BLaER1 treated with 17β-estradiol and CSF1 and Interleukin-3, amounts not matched to agents 10 nM and 100 nM (cell line): Measurements from ENCODE around the gene RLN3.
A peak's percentile ranks its signal among the peaks of the same experiment; 100 is the strongest.

Experiments
- H3K27ac ChIP-seq, 11 experiments: shearing (Covaris generic); formaldehyde crosslinking; 2 replicates each; pipeline ENCODE4 v1.8.1; 2022
- H3K27me3 ChIP-seq, 11 experiments: shearing (Covaris generic); formaldehyde crosslinking; 2 replicates each; pipeline ENCODE4 v1.8.1; 2022
- H3K36me3 ChIP-seq, 11 experiments: shearing (Covaris generic); formaldehyde crosslinking; 2 replicates each; pipeline ENCODE4 v1.8.1; 2022
- H3K4me1 ChIP-seq, 10 experiments: shearing (Covaris generic); formaldehyde crosslinking; 2 replicates each; pipeline ENCODE4 v1.8.1; 2022
- H3K4me2 ChIP-seq, 11 experiments: shearing (Covaris generic); formaldehyde crosslinking; 2 replicates each; pipeline ENCODE4 v1.8.1; 2022
- H3K4me3 ChIP-seq, 10 experiments: shearing (Covaris generic); formaldehyde crosslinking; 2 replicates each; pipeline ENCODE4 v1.8.1; 2022
- H3K9ac ChIP-seq, 11 experiments: shearing (Covaris generic); formaldehyde crosslinking; 2 replicates each; pipeline ENCODE4 v1.8.1; 2022
- H3K9me3 ChIP-seq, 11 experiments: shearing (Covaris generic); formaldehyde crosslinking; replicated peaks in 1 of 11; 2 replicates each; pipeline ENCODE4 v1.8.1; 2022
- H4K20me1 ChIP-seq, 11 experiments: shearing (Covaris generic); formaldehyde crosslinking; 2 replicates each; pipeline ENCODE4 v1.8.1; 2022
- Cebpa-rat ChIP-seq, 11 experiments: shearing (Covaris generic); IDR thresholded peaks; 2 replicates each; pipeline ENCODE4 v1.8.1; 2022

The RLN3 gene

DNA sequence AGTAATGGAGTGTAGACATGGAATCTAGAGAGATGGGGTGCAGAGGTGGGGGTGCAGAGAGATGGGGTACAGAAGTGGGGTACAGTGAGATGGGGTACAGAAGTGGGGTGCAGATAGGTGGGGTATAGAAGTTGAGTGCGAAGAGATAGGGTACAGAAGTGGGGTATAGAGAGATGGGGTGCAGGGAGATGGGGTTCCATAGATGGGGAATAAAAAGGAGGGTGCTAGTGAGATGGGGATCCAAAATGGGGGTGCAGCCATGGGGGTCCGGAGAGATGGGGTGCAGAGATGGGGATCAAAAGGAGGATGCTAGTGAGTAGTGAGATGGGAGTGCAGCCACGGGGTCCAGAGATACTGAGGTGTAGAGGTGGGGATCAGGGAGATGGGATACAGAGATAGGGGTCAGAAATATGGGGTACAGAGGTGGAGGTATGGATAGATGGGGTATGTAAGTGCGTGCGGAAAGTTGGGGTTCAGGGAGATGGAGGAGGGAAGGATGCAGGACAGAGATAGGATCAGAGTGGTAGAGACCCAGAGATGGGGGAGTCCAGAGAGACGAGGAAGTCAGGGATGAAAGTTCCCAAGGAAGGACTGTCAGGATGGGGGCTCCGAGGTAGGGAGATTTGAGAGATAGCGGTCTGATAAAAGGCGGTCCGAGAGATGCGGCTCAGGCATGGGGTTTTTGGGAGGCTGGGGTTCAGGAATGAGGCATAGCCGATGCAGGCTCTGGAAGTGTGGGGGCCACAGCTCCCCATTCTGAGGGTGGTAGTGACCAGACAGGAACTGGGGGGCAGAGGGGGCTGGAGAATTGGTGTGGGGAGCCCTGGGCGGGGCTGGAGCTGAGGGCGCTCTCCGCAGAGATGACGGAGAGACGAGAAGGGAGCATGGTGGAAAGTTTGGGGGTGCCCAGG, 30.5 kb downstream of the RLN3 start:
- Histone ChIP-seq H3K27me3 (peaks cover 42 to 85% (median 61%) of the 10 kb centered on the region in 11 experiments), H3K9ac (0 out of 22 replicates have a peak overlapping the region, but pooled peaks of 1 of the 11 experiments have one; percentile 26), H3K9me3 (no peaks in the 10 kb centered on the region), H3K36me3 (no peaks in the 10 kb centered on the region), H3K4me2 (peak overlapping the region; percentile 39 to 84 (median 64); a peak in 21 of 22 replicates), H3K4me1 (peaks cover 10 to 31% (median 19%) of the 10 kb centered on the region in 10 experiments; a peak in 19 of 20 replicates), H3K4me3 (peak overlapping the region in 7 of 10 experiments; percentile 21 to 42 (median 32); a peak in 4 of 20 replicates), H4K20me1 (peaks cover 0 to 32% (median 0%) of the 10 kb centered on the region in 11 experiments; a peak in 6 of 22 replicates), H3K27ac (no peak overlapping the region)
- no peak for TF ChIP-seq Cebpa-rat (IDR thresholded peaks at IDR 0.05)

DNA sequence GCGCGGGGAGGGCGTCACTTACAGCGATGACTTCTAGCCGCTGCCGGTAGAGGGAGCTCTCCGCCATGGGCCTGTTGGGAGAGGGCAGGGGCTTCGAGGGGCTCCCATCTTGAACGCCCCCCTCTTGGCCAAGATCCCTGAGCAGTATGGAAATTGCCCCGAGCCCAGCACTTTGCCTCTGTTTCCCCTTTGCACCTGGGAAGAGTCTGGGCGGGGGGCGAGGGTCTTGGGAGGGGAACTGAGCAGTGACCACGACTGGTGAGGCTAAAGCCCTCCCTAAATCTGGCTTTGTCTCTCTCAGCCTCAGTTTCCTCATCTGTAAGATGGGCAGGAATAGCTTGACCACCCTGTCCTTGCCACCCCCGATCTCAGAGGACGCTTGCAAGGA, 31.1 kb downstream of the RLN3 start:
- no peak overlapping the region for H3K27ac ChIP-seq
- H3K9me3 ChIP-seq = no peaks in the 10 kb centered on the region
- no peaks in the 10 kb centered on the region for H3K36me3 ChIP-seq
- H3K27me3 ChIP-seq = peaks cover 42 to 79% (median 55%) of the 10 kb centered on the region in 11 experiments
- H3K9ac ChIP-seq = no peak overlapping the region
- no peak overlapping the region; a peak in 1 of 22 replicates for H3K4me2 ChIP-seq
- H3K4me1 ChIP-seq = peaks cover 10 to 32% (median 19%) of the 10 kb centered on the region in 10 experiments; a peak in 19 of 20 replicates
- no peak overlapping the region for H3K4me3 ChIP-seq
- peaks cover 0 to 27% (median 0%) of the 10 kb centered on the region in 11 experiments; a peak in 4 of 22 replicates for H4K20me1 ChIP-seq
- no peak for TF ChIP-seq Cebpa-rat (IDR thresholded peaks at IDR 0.05)

DNA sequence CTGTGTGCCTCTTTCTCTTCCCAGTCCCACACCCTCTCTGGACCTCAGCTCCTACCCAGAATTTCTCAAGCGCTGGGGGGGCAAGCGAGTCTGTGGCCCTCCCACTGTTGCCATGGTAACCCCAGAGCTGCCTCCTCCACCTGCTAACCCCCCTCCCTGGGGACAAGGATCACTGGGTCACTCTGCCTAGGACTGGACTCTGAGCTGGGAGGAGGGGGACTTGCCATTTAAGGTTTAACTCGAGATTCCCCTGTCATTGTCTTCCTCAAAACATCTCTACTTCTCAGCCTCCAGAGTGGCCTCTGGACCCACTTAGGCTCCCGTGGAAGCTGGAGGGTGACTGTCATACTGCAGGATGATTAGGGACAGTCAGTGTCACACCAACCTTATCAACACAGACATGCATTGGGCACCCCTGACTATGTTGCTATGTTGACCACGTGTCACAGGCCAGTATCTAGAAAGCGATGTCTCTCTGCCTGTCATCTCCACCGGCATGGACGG, 31.8 kb downstream of the RLN3 start:
- H3K27me3 ChIP-seq = peaks cover 42 to 73% (median 52%) of the 10 kb centered on the region in 11 experiments
- no peak for TF ChIP-seq Cebpa-rat (IDR thresholded peaks at IDR 0.05)
- no peaks in the 10 kb centered on the region for H3K36me3 ChIP-seq
- H4K20me1 ChIP-seq = peaks cover 0 to 21% (median 0%) of the 10 kb centered on the region in 11 experiments; a peak in 4 of 22 replicates
- H3K9ac ChIP-seq = no peak overlapping the region
- no peak overlapping the region for H3K27ac ChIP-seq
- no peak overlapping the region for H3K4me3 ChIP-seq
- peaks cover 10 to 32% (median 19%) of the 10 kb centered on the region in 10 experiments; a peak in 19 of 20 replicates for H3K4me1 ChIP-seq
- peak overlapping the region in 3 of 11 experiments; percentile 1 to 33 (median 32); a peak in 2 of 22 replicates for H3K4me2 ChIP-seq
- no peaks in the 10 kb centered on the region for H3K9me3 ChIP-seq

DNA sequence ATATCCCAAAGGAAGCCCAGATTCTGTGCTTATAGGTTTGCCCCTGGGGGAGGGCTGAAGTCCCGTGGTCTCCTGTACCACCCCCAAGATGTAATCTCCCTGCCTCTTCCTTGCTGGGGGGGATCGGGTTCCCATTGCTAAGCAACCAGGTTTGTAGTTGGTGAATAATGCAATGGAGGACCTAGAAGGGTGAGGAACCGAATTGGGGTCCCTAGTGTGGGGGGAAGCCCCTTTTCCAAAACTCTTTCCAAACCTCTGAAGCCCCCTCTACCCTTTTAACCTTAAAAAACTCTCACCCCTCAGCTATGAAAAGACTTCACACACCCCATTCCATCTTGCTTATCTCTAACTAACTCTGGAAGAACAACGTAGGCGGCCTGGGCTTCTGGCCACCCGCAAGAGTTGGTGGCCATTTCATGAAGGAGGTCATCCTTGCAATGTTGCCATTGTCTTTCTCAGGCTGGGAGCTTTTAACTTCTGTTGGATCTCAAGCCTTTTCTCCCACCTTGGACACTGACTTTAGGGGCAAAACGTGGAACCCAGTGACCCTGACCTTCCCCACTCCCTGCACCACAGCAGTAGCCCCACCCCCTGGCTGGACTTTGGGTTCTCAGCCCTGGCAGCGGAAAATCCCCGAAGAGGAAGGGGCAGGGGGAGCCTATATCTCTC, 33.3 kb downstream of the RLN3 start:
- Histone ChIP-seq H3K9ac (no peak overlapping the region), H3K27me3 (peaks cover 31 to 58% (median 43%) of the 10 kb centered on the region in 11 experiments), H3K4me1 (peaks cover 10 to 35% (median 19%) of the 10 kb centered on the region in 10 experiments; a peak in 19 of 20 replicates), H3K4me2 (no peak overlapping the region), H3K4me3 (no peak overlapping the region), H3K9me3 (no peaks in the 10 kb centered on the region), H4K20me1 (peaks cover 0 to 9% (median 0%) of the 10 kb centered on the region in 11 experiments; a peak in 3 of 22 replicates), H3K27ac (no peak overlapping the region), H3K36me3 (no peaks in the 10 kb centered on the region)
- TF ChIP-seq Cebpa-rat (IDR thresholded peaks at IDR 0.05) = no peak

DNA sequence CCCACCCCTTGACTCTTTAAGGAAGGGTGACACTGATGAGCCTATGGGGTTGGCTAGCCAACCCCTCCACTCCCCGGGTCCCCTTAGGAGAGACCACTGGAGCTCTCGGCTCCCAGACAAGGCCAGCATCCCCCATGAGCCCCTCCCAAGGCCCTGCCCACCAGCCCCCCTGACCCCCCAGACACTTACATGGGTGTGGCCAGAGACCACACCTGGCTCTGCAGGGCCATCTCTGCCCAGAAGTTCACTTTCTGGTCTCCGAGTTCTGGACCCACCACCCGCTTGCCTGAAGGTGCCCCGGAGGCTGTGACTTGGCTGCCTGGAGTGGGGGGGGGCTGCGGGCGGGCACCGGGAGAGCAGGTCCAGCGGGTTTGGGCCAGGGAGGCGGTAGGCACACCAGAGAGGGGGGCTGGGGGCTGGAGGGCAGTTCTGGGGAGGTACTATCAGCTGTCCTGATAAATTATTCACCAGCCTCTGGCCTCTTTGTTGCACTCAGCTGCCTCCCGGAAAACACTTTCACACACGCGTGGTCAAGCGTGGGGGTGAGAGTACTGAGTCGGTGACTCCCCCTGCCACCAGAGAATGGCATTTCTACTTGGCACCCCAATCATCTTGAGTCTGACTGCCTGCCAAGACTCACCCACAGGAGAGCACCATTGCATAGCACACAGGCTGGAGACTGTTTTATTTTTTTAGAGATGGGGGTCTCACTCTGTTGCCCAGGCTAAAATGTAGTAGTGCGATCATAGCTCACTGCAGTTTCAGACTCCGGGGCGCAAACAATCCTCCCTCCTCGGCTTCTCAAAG, 34.0 kb downstream of the RLN3 start, which contains the start of gene PALM3:
Gene PALM3 (minus strand): TSS at position 326 of the 807 bp plus-strand sequence. CDS start 96 bp downstream, at position 230.
- H3K4me1 ChIP-seq = peaks cover 10 to 38% (median 19%) of the 10 kb centered on the region in 10 experiments; a peak in 19 of 20 replicates
- H3K9ac ChIP-seq = peak within 1 kb of the TSS in 2 of 11 experiments; percentile 15 to 16; a peak in 2 of 22 replicates
- no peaks in the 10 kb centered on the region for H3K36me3 ChIP-seq
- no peak within 1 kb of the TSS for H3K4me3 ChIP-seq
- peaks cover 0 to 1% (median 0%) of the 10 kb centered on the region in 11 experiments; a peak in 2 of 22 replicates for H4K20me1 ChIP-seq
- peak within 1 kb of the TSS in 6 of 11 experiments; percentile 11 to 58 (median 34); a peak in 9 of 22 replicates for H3K4me2 ChIP-seq
- H3K9me3 ChIP-seq = no peaks in the 10 kb centered on the region
- TF ChIP-seq Cebpa-rat (IDR thresholded peaks at IDR 0.05) = no peak
- no peak within 1 kb of the TSS for H3K27ac ChIP-seq
- peaks cover 23 to 50% (median 35%) of the 10 kb centered on the region in 11 experiments for H3K27me3 ChIP-seq

DNA sequence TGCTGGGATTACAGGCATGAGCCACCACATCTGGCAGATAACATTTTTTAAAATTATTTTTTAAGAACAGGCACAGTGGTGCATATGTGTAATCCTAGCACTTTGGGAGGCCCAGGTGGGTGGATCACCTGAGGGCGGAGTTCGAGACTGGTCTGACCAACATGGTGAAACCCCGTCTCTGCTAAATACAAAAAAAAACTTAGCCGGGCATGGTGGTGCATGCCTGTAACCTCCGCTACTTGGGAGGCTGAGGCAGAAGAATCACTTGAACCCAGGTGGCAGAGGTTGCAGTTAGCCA, 34.6 kb downstream of the RLN3 start:
- TF ChIP-seq Cebpa-rat (IDR thresholded peaks at IDR 0.05) = no peak
- peaks cover 19 to 46% (median 31%) of the 10 kb centered on the region in 11 experiments for H3K27me3 ChIP-seq
- H3K9me3 ChIP-seq = no peaks in the 10 kb centered on the region
- no peaks in the 10 kb centered on the region for H3K36me3 ChIP-seq
- H3K9ac ChIP-seq = peak overlapping the region in 2 of 11 experiments; percentile 15 to 16; a peak in 2 of 22 replicates
- peak overlapping the region in 3 of 11 experiments; percentile 36 to 58 (median 54); a peak in 5 of 22 replicates for H3K4me2 ChIP-seq
- H3K4me1 ChIP-seq = peaks cover 10 to 38% (median 19%) of the 10 kb centered on the region in 10 experiments; a peak in 19 of 20 replicates
- no peak overlapping the region for H3K27ac ChIP-seq
- no peak overlapping the region for H3K4me3 ChIP-seq
- H4K20me1 ChIP-seq = no peaks in the 10 kb centered on the region; a peak in 2 of 22 replicates

DNA sequence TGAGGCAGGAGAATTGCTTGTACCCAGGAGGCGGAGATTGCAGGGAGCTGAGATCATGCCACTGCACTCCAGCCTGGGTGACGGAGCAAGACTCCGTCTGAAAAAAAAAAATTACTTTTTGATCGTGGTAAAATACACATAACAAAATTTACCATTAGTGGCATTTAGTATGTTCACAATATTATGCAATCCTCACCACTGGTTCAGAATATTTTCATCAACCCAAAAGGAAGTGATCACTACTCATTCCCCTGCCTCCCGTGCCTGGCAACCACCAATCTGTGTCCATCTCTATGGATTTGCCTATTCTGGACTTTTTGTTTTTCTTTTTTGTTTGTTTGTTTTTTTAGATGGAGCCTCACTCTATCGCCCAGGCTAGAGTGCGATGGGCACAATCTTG, 35.2 kb downstream of the RLN3 start:
- Histone ChIP-seq H3K36me3 (no peaks in the 10 kb centered on the region), H3K27ac (no peak overlapping the region), H3K4me3 (no peak overlapping the region), H3K9me3 (no peaks in the 10 kb centered on the region), H4K20me1 (no peaks in the 10 kb centered on the region; a peak in 2 of 22 replicates), H3K4me1 (peaks cover 6 to 33% (median 15%) of the 10 kb centered on the region in 10 experiments; a peak in 18 of 20 replicates), H3K9ac (no peak overlapping the region), H3K27me3 (peaks cover 13 to 40% (median 25%) of the 10 kb centered on the region in 11 experiments), H3K4me2 (peak overlapping the region in 5 of 11 experiments; percentile 11 to 58 (median 36); a peak in 8 of 22 replicates)
- TF ChIP-seq Cebpa-rat (IDR thresholded peaks at IDR 0.05) = peak in 3 of 11 experiments; percentile 16 to 58 (median 27); a peak in 2 of 22 replicates

DNA sequence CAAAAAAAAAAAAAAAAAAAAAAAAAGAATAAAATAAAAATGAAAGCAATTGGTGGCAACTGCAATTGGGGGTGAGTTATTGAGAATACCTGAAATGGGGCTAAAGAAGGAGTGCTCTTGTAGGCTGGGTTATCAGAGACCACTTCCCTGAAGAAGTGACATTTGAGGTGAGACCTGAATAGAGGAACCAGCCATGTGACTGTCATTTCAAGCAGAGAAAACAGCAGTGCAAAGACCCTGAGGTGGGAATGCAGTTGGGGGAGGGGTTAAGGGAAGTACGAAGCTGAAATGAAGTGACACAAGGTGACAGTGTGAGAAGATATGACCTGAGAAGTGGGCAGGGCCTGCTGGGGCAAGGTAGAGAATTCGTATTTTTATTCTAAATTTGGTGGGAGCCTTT, 38.2 kb downstream of the RLN3 start:
- H3K4me3 ChIP-seq = no peak overlapping the region
- H4K20me1 ChIP-seq = no peaks in the 10 kb centered on the region
- TF ChIP-seq Cebpa-rat (IDR thresholded peaks at IDR 0.05) = no peak

More for the DNA sequence above, 38.2 kb downstream of the RLN3 start:
- H3K4me1 ChIP-seq = peaks cover 0 to 25% (median 7%) of the 10 kb centered on the region in 10 experiments; a peak in 13 of 20 replicates
- peaks cover 0 to 11% (median 4%) of the 10 kb centered on the region in 11 experiments; a peak in 7 of 22 replicates for H3K27me3 ChIP-seq
- no peaks in the 10 kb centered on the region for H3K36me3 ChIP-seq
- H3K9ac ChIP-seq = no peak overlapping the region
- no peaks in the 10 kb centered on the region for H3K9me3 ChIP-seq
- H3K4me2 ChIP-seq = no peak overlapping the region
- H3K27ac ChIP-seq = no peak overlapping the region
